ENCODE data around the gene AJUBA. TPM values are rescaled to one million over a fixed set of nuclear protein-coding genes. Genes with fewer than 3 reads are reported as not detected.
A peak's percentile ranks its signal among the peaks of the same experiment; 100 is the strongest.
"Not testable (repeated sequence)": the region's sequence is repeated elsewhere in the genome, so short reads cannot be mapped to it uniquely, and the experiment has no call there.

The AJUBA gene
- total RNA-seq, 1 donor = 0.21 TPM

GRCh38 chr14:22952418-22952817, 29.9 kb downstream of the AJUBA start:
- Histone ChIP-seq H3K4me3 (ENCODE audit: low read length) (no peak overlapping the region), H3K4me1 (ENCODE audit: insufficient read depth, low read length) (peaks cover 38% of the 10 kb centered on the region), H3K27me3 (ENCODE audit: insufficient read depth, low read length) (no peaks in the 10 kb centered on the region)

GRCh38 chr14:22951795-22952194, 30.6 kb downstream of the AJUBA start:
- not testable (repeated sequence) for H3K27me3 ChIP-seq (ENCODE audit: insufficient read depth, low read length); H3K4me3 ChIP-seq (ENCODE audit: low read length); H3K9me3 ChIP-seq (ENCODE audit: low read depth, low read length)
- H3K4me1 ChIP-seq (ENCODE audit: insufficient read depth, low read length) = peaks cover 35% of the 10 kb centered on the region

More at GRCh38 chr14:22952418-22952817, 29.9 kb downstream of the AJUBA start:
- H3K9me3 ChIP-seq (ENCODE audit: low read depth, low read length) = no peaks in the 10 kb centered on the region

- Histone ChIP-seq H3K27me3 (ENCODE audit: insufficient read depth, low read length) (no peaks in the 10 kb centered on the region), H3K4me3 (ENCODE audit: low read length) (no peak overlapping the region), H3K4me1 (ENCODE audit: insufficient read depth, low read length) (no peaks in the 10 kb centered on the region), H3K9me3 (ENCODE audit: low read depth, low read length) (no peaks in the 10 kb centered on the region)
Observed at GRCh38 chr14:22945642-22946041, 36.7 kb downstream of the AJUBA start.

- Histone ChIP-seq H3K9me3 (ENCODE audit: low read depth, low read length) (no peaks in the 10 kb centered on the region), H3K27me3 (ENCODE audit: insufficient read depth, low read length) (no peaks in the 10 kb centered on the region), H3K4me3 (ENCODE audit: low read length) (no peak overlapping the region), H3K4me1 (ENCODE audit: insufficient read depth, low read length) (no peaks in the 10 kb centered on the region)
Observed at GRCh38 chr14:22939684-22940083, 42.7 kb downstream of the AJUBA start.

- H3K4me3 ChIP-seq (ENCODE audit: low read length) = no peak overlapping the region
Observed at GRCh38 chr14:22935156-22935555, 47.2 kb downstream of the AJUBA start.

GRCh38 chr14:22932146-22932545, 50.2 kb downstream of the AJUBA start:
- Histone ChIP-seq H3K9me3 (ENCODE audit: low read depth, low read length) (no peaks in the 10 kb centered on the region), H3K4me1 (ENCODE audit: insufficient read depth, low read length) (peaks cover 27% of the 10 kb centered on the region), H3K4me3 (ENCODE audit: low read length) (no peak overlapping the region), H3K27me3 (ENCODE audit: insufficient read depth, low read length) (no peaks in the 10 kb centered on the region)

More at GRCh38 chr14:22935156-22935555, 47.2 kb downstream of the AJUBA start:
- Histone ChIP-seq H3K9me3 (ENCODE audit: low read depth, low read length) (no peaks in the 10 kb centered on the region), H3K27me3 (ENCODE audit: insufficient read depth, low read length) (no peaks in the 10 kb centered on the region), H3K4me1 (ENCODE audit: insufficient read depth, low read length) (peaks cover 6% of the 10 kb centered on the region)

GRCh38 chr14:22929961-22930364, 52.4 kb downstream of the AJUBA start:
- H3K4me1 ChIP-seq (ENCODE audit: insufficient read depth, low read length) = peaks cover 28% of the 10 kb centered on the region
- peak overlapping the region; percentile 72 for H3K4me3 ChIP-seq (ENCODE audit: low read length)
- H3K9me3 ChIP-seq (ENCODE audit: low read depth, low read length) = no peaks in the 10 kb centered on the region
- H3K27me3 ChIP-seq (ENCODE audit: insufficient read depth, low read length) = no peaks in the 10 kb centered on the region

- Histone ChIP-seq H3K4me1 (ENCODE audit: insufficient read depth, low read length) (peaks cover 28% of the 10 kb centered on the region), H3K27me3 (ENCODE audit: insufficient read depth, low read length) (no peaks in the 10 kb centered on the region), H3K4me3 (ENCODE audit: low read length) (peak within 1 kb of the TSS; percentile 72), H3K9me3 (ENCODE audit: low read depth, low read length) (no peaks in the 10 kb centered on the region)
Observed at GRCh38 chr14:22929104-22929960, 53.0 kb downstream of the AJUBA start, which contains the start of gene PRMT5. PRMT5 (minus strand) TSS chr14:22929376; CDS start chr14:22929361, 15 bp downstream.

- no peaks in the 10 kb centered on the region for H3K9me3 ChIP-seq (ENCODE audit: low read depth, low read length)
Observed at GRCh38 chr14:22928237-22929103, 53.9 kb downstream of the AJUBA start.

GRCh38 chr14:22926316-22926715, 56.0 kb downstream of the AJUBA start:
- H3K9me3 ChIP-seq (ENCODE audit: low read depth, low read length) = no peaks in the 10 kb centered on the region
- H3K4me1 ChIP-seq (ENCODE audit: insufficient read depth, low read length) = peaks cover 28% of the 10 kb centered on the region
- H3K4me3 ChIP-seq (ENCODE audit: low read length) = no peak overlapping the region
- no peaks in the 10 kb centered on the region for H3K27me3 ChIP-seq (ENCODE audit: insufficient read depth, low read length)

More at GRCh38 chr14:22928237-22929103, 53.9 kb downstream of the AJUBA start:
- no peaks in the 10 kb centered on the region for H3K27me3 ChIP-seq (ENCODE audit: insufficient read depth, low read length)
- peak overlapping the region; percentile 72 for H3K4me3 ChIP-seq (ENCODE audit: low read length)
- peaks cover 28% of the 10 kb centered on the region for H3K4me1 ChIP-seq (ENCODE audit: insufficient read depth, low read length)

GRCh38 chr14:22925513-22925912, 56.8 kb downstream of the AJUBA start:
- Histone ChIP-seq H3K27me3 (ENCODE audit: insufficient read depth, low read length) (no peaks in the 10 kb centered on the region), H3K4me1 (ENCODE audit: insufficient read depth, low read length) (peaks cover 25% of the 10 kb centered on the region), H3K9me3 (ENCODE audit: low read depth, low read length) (no peaks in the 10 kb centered on the region), H3K4me3 (ENCODE audit: low read length) (no peak overlapping the region)

GRCh38 chr14:22923746-22924145, 58.6 kb downstream of the AJUBA start:
- Histone ChIP-seq H3K4me3 (ENCODE audit: low read length) (no peak overlapping the region), H3K4me1 (ENCODE audit: insufficient read depth, low read length) (peaks cover 26% of the 10 kb centered on the region), H3K9me3 (ENCODE audit: low read depth, low read length) (no peaks in the 10 kb centered on the region), H3K27me3 (ENCODE audit: insufficient read depth, low read length) (no peaks in the 10 kb centered on the region)

GRCh38 chr14:22922294-22922693, 60.1 kb downstream of the AJUBA start:
- Histone ChIP-seq H3K9me3 (ENCODE audit: low read depth, low read length) (no peaks in the 10 kb centered on the region), H3K4me3 (ENCODE audit: low read length) (no peak overlapping the region), H3K27me3 (ENCODE audit: insufficient read depth, low read length) (no peaks in the 10 kb centered on the region), H3K4me1 (ENCODE audit: insufficient read depth, low read length) (peaks cover 23% of the 10 kb centered on the region)

Measured in mononuclear cell (primary cell).